ENCODE results near the gene DDX20.

DDX20 gene

GRCh38 chr1:111768625-111769024, 12.9 kb downstream of the DDX20 start:
- DNase-seq (ENCODE audit: low spot score): no peak
- TF ChIP-seq, protein P1, sequence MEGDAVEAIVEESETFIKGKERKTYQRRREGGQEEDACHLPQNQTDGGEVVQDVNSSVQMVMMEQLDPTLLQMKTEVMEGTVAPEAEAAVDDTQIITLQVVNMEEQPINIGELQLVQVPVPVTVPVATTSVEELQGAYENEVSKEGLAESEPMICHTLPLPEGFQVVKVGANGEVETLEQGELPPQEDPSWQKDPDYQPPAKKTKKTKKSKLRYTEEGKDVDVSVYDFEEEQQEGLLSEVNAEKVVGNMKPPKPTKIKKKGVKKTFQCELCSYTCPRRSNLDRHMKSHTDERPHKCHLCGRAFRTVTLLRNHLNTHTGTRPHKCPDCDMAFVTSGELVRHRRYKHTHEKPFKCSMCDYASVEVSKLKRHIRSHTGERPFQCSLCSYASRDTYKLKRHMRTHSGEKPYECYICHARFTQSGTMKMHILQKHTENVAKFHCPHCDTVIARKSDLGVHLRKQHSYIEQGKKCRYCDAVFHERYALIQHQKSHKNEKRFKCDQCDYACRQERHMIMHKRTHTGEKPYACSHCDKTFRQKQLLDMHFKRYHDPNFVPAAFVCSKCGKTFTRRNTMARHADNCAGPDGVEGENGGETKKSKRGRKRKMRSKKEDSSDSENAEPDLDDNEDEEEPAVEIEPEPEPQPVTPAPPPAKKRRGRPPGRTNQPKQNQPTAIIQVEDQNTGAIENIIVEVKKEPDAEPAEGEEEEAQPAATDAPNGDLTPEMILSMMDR (IDR thresholded peaks at IDR 0.05; ENCODE audit: extremely low read depth, insufficient read depth, missing control alignments): no peak
- in situ Hi-C loops (cut with MboI; ENCODE audit: low pct_unique_long_range_greater_than_20kb, low sequenced_read_pairs, unreplicated experiment): loop anchor here (10.0 to 25.0 kb wide), 2 partner anchors 274 to 556 kb away; partner anchors contain the start of gene DENND2D

- in situ Hi-C loops (cut with MboI; ENCODE audit: low pct_unique_long_range_greater_than_20kb, low sequenced_read_pairs, unreplicated experiment): loop anchor here (10.0 to 25.0 kb wide), 2 partner anchors 275 to 557 kb away; partner anchors contain the start of gene DENND2D
- DNase-seq (ENCODE audit: low spot score): peak; percentile 63
Measured at GRCh38 chr1:111769517-111770146, 13.9 kb downstream of the DDX20 start.

DNA sequence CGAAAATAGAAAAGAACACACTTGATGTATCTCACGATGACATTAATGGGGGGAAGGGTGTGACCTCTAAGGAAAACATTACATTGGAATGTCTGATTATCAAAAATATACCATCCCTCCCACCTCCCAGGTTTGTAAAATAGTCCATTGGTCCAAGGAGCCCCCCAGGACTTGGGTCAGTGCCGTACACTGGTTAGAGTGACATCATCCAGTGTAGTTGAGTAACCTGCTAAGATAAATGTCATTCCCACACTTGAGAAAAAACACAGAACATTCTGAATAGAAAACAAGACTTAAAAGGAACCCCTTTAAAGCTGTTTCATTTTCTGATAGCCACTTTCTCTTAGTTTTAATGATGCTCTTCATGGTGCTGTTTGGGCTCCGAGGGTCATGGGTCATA, 15.2 kb downstream of the DDX20 start:
- in situ Hi-C loops (cut with MboI; ENCODE audit: low pct_unique_long_range_greater_than_20kb, low sequenced_read_pairs, unreplicated experiment): loop anchor here (25.0 kb wide), 1 partner anchor 559 kb away; the partner anchor contains the start of gene DENND2D
- TF ChIP-seq, protein P1 (IDR thresholded peaks at IDR 0.05; ENCODE audit: extremely low read depth, insufficient read depth, missing control alignments): no peak

More at GRCh38 chr1:111769517-111770146, 13.9 kb downstream of the DDX20 start:
- TF ChIP-seq, protein P1 (IDR thresholded peaks at IDR 0.05; ENCODE audit: extremely low read depth, insufficient read depth, missing control alignments): peak; percentile 80

DNA sequence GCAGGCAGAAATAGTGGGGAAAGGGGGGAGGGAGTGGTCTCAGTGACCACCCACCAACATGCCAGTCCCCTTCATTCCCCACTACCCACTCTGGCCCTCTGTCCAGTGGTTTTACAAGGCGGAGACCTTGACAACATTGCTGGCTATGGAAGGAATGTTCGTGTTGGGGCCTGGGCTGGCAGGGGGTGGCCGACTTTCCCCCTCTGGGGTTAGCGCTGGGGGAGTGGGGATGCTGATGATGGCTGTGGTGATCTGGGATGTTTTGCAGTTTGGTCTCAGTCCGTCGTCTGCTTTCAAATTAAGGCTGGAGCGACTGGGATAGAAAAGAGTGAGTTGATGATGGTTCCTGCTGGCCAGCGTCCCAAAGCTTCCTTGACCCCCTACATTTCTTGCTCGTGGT, 20.3 kb downstream of the DDX20 start:
- TF ChIP-seq, protein P1 (IDR thresholded peaks at IDR 0.05; ENCODE audit: extremely low read depth, insufficient read depth, missing control alignments): no peak
- no peak for DNase-seq (ENCODE audit: low spot score)
- in situ Hi-C loops (cut with MboI; ENCODE audit: low pct_unique_long_range_greater_than_20kb, low sequenced_read_pairs, unreplicated experiment): no loop called here

More for the DNA sequence above, 15.2 kb downstream of the DDX20 start:
- DNase-seq (ENCODE audit: low spot score): no peak

GRCh38 chr1:111776391-111776790, 20.7 kb downstream of the DDX20 start:
- in situ Hi-C loops (cut with MboI; ENCODE audit: low pct_unique_long_range_greater_than_20kb, low sequenced_read_pairs, unreplicated experiment): no loop called here
- DNase-seq (ENCODE audit: low spot score): no peak
- TF ChIP-seq, protein P1 (IDR thresholded peaks at IDR 0.05; ENCODE audit: extremely low read depth, insufficient read depth, missing control alignments): no peak

DNA sequence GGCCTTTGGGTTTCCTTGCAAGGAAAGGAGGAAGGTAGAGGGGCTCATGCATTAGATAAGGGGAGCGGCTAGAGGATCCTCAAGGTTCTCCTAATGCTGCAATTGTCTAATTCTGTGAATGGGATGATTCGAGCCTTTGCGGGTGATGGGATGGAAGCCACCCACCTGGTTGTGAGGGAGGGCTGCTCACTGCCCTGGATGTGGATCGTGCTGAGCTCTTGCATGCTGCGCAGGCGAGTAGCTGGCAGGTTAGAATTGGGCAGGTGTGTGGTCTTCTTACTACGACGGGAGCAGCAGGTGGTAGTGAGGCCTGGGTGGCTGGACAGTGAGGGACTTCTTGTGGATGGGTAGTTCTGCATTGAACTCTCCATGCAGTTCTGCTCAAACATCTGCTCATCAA, 21.2 kb downstream of the DDX20 start:
- in situ Hi-C loops (cut with MboI; ENCODE audit: low pct_unique_long_range_greater_than_20kb, low sequenced_read_pairs, unreplicated experiment): no loop called here
- no peak for DNase-seq (ENCODE audit: low spot score)
- TF ChIP-seq, protein P1 (IDR thresholded peaks at IDR 0.05; ENCODE audit: extremely low read depth, insufficient read depth, missing control alignments): no peak

Data from GM13977 (cell line).